ENCODE data around the gene ETS1. TPM values are rescaled to one million over a fixed set of nuclear protein-coding genes. Genes with fewer than 3 reads are reported as not detected.

ETS1 gene
- total and polyA plus RNA-seq, 2 experiments from 2014 or later: 25.6 to 52.6 TPM

- H3K9me2 ChIP-seq (ENCODE audit: insufficient read depth): no peaks in the 10 kb centered on the region
- DNase-seq (ENCODE audit: low spot score) (no peak), ATAC-seq (no peak)
- peaks cover 27% of the 10 kb centered on the region for H3K4me1 ChIP-seq (ENCODE audit: insufficient read depth)
- Mint-ChIP-seq H3K9me3 (peaks cover 5% of the 10 kb centered on the region; the same call in 2 of the 3 replicates), H3K27ac (no peak overlapping the region), H3K4me3 (no peak overlapping the region), H3K4me1 (peaks cover 21% of the 10 kb centered on the region), H3K27me3 (ENCODE audit: insufficient read depth, low read depth, poor library complexity) (peaks cover 2% of the 10 kb centered on the region), H3K36me3 (ENCODE audit: low read depth) (peaks cover 7% of the 10 kb centered on the region; the same call in 1 of the 3 replicates)
- H3K36me3 ChIP-seq (ENCODE audit: insufficient read depth): peaks cover 3% of the 10 kb centered on the region; the same call in 1 of the 2 replicates
- H3K27ac ChIP-seq (ENCODE audit: low read depth): no peak overlapping the region
- no peaks in the 10 kb centered on the region for H3F3A ChIP-seq (replicated peaks; ENCODE audit: low read depth)
- H3K4me2 ChIP-seq: no peak overlapping the region
- no peaks in the 10 kb centered on the region for H3K27me3 ChIP-seq (ENCODE audit: insufficient read depth)
- H3K79me2 ChIP-seq (replicated peaks; ENCODE audit: insufficient read depth): peaks cover 61% of the 10 kb centered on the region
- H3K4me3 ChIP-seq: no peak overlapping the region
- peaks cover 18% of the 10 kb centered on the region; the same call in 1 of the 2 replicates for H4K20me1 ChIP-seq (replicated peaks; ENCODE audit: insufficient read depth)
- no peak overlapping the region for H2AFZ ChIP-seq
- TF ChIP-seq ZNF114 (CRISPR knock-in tag; IDR thresholded peaks at IDR 0.05): no peak
- no peak for TF ChIP-seq EZH2 (IDR thresholded peaks at IDR 0.05; ENCODE audit: low read depth, unreplicated experiment)
These were observed 81.8 kb downstream of the ETS1 start for GRCh38 chr11:128505449-128506065.

DNA sequence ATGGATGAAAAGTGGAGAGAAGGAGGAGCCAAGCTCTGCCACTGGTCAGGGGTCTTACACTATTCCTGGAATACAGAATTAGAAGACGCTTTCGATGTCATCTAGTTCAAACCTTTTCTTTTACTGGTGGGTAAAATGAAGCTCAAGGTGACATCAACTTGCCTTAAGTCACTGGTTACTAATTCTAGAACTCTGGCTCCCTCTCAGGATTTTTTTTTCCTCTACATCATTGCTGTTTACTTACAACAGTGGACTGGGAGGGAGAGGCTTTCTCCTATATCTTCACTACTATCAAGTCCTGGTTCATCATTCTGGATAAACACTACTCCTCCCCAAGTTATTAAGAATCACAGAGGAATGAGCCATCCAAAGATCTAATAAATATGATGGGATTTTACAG is 82.9 kb downstream of the ETS1 start:
- Histone ChIP-seq H3K27me3 (ENCODE audit: insufficient read depth) (no peaks in the 10 kb centered on the region), H3K79me2 (replicated peaks; ENCODE audit: insufficient read depth) (peaks cover 58% of the 10 kb centered on the region), H3K9me2 (ENCODE audit: insufficient read depth) (no peaks in the 10 kb centered on the region), H3K4me3 (no peak overlapping the region), H3F3A (replicated peaks; ENCODE audit: low read depth) (no peaks in the 10 kb centered on the region), H2AFZ (no peak overlapping the region), H3K4me1 (ENCODE audit: insufficient read depth) (peaks cover 33% of the 10 kb centered on the region), H3K4me2 (no peak overlapping the region), H4K20me1 (replicated peaks; ENCODE audit: insufficient read depth) (peaks cover 21% of the 10 kb centered on the region; the same call in 1 of the 2 replicates), H3K27ac (ENCODE audit: low read depth) (no peak overlapping the region), H3K36me3 (ENCODE audit: insufficient read depth) (peaks cover 3% of the 10 kb centered on the region; the same call in 1 of the 2 replicates)
- Mint-ChIP-seq H3K9me3 (peaks cover 5% of the 10 kb centered on the region; the same call in 2 of the 3 replicates), H3K27me3 (ENCODE audit: insufficient read depth, low read depth, poor library complexity) (peaks cover 2% of the 10 kb centered on the region), H3K4me1 (peaks cover 26% of the 10 kb centered on the region), H3K27ac (no peak overlapping the region), H3K4me3 (no peak overlapping the region), H3K36me3 (ENCODE audit: low read depth) (peaks cover 7% of the 10 kb centered on the region; the same call in 1 of the 3 replicates)
- no peak for TF ChIP-seq JUNB (IDR thresholded peaks at IDR 0.05; ENCODE audit: unreplicated experiment)
- TF ChIP-seq NANOG (IDR thresholded peaks at IDR 0.05; ENCODE audit: borderline replicate concordance): no peak
- TF ChIP-seq ZNF114 (CRISPR knock-in tag; IDR thresholded peaks at IDR 0.05): no peak
- no peak for TF ChIP-seq STAT1 (IDR thresholded peaks at IDR 0.05; ENCODE audit: unreplicated experiment)
- no peak for TF ChIP-seq CREB1 (CRISPR knock-in tag; IDR thresholded peaks at IDR 0.05; ENCODE audit: low read depth)
- no peak for TF ChIP-seq ETS1 (IDR thresholded peaks at IDR 0.05)
- no peak for TF ChIP-seq ZNF462 (CRISPR knock-in tag; IDR thresholded peaks at IDR 0.05)
- no peak for TF ChIP-seq REST (IDR thresholded peaks at IDR 0.05; ENCODE audit: unreplicated experiment)
- no peak for TF ChIP-seq EZH2 (IDR thresholded peaks at IDR 0.05; ENCODE audit: low read depth, unreplicated experiment)
- no peak for TF ChIP-seq EZH2phosphoT487 (IDR thresholded peaks at IDR 0.05; ENCODE audit: unreplicated experiment)
- TF ChIP-seq ZNF331 (CRISPR knock-in tag; IDR thresholded peaks at IDR 0.05; ENCODE audit: low read depth): no peak
- no peak for ATAC-seq
- no peak for DNase-seq (ENCODE audit: low spot score)
